IPS-NIHi7 (cell line): Measurements from ENCODE around the gene MAD1L1.

Experiments used
- DNase-seq: peaks from one replicate; pipeline ENCODE4 v3.0.0; 2012; ENCODE audit warnings: mixed read lengths; ENCODE audit errors: extremely low spot score

The MAD1L1 gene

DNA sequence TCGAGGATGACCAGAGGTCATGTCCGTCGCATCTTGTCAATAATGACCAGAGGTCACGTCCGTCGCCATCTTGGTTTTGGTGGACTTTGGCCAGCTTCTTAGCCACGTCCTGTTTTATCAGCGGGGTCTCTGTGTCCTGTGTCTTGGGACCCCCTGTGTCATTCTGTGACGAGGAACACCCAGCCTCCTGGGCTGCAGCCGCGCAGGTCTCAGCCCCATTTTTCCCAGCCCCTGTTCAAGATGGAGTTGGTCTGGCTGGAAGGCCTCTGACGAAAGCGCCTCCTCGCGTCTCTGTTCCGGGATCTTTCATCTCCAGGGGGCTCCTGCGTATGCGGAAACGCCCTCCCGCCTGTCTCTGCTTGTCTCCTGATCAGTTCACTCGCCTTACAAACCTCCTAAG lies 428.4 kb downstream of the MAD1L1 start:
- no peak for DNase-seq

DNA sequence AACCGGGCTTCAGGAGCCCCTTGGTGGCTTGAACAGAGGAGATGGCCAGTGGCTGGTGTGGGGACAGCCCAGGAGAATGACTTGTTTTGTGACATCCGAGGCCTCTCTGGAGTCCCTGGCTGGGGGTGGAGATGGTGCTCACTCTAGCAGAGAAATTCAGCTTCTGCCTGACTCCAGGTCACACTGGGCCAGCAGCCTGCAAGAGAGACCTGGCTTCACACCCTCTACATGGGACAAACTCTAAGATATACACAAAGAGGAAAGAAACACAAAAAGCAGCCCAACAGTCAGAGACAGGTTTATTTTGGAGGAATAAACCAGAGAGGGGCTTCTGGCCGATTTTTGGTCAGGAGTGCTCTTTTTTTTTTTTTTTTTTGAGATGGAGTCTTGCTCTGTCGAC lies 429.8 kb downstream of the MAD1L1 start:
- DNase-seq, result no peak

DNA sequence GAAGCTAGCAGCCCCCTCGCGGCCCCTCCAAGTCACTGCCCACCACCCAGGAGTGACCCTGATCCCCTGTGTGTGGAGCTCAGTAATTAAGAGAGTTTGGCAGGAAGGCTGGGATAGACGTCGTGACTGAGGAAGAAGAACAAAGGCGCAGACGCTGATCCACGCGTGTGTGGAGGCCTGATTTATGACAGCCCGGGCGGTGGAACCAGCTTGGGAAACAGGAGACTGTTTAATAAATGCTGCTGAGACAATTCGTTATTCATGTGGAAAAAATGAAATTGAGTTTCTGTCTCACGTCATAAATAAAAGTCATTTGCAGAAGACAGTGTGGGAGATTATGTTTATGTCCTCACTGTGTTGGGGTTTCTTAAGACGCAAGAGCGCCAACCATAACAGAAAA lies 431.8 kb downstream of the MAD1L1 start:
- DNase-seq, result no peak

DNA sequence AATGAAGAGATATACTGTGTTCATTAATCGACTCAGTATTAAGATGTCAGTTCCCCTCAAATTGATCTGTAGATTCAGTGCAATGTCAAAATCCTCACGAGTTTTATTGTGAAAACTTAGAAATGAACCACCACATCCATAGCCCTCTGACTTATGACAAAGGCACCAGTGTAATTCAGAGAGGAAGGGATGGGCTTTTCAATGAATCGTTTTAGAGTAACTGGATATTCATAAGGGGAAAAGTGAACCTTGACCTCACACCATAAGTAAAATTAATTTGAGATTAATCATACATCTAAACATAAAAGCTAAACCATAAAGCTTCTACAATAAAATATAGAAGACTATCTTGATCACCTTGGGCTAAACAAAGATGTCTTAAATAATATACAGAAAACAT lies 434.6 kb downstream of the MAD1L1 start:
- no peak for DNase-seq

DNA sequence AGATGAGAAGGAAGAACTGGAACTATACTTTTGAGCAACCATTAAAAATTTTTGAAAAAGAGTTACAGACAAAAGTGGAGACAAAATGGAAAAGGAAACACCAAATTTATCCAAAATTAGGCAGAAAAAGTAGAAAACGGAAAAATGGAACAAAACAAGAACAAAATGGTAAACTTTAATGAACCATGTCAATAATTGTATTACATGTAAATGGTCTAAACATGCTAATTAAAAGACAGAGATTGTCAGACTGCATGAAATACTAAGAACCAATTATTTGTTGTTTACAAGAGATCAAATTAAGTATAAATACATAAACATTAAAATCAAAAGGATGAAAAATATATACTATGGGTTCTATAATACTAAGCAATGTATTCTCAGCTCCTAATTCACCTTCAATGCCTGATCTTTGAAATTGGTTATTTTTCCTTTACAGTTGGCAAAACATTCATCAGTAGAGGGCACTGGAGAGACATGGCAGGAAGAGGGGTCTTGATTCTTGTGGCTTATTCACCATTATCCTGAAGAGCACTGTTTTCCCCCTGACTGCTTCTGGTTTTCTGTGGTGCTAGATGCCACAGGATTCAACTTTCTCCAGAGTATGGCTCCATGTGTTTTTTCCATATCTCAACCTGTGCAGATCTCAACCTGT lies 437.7 kb downstream of the MAD1L1 start:
- DNase-seq, result no peak

DNA sequence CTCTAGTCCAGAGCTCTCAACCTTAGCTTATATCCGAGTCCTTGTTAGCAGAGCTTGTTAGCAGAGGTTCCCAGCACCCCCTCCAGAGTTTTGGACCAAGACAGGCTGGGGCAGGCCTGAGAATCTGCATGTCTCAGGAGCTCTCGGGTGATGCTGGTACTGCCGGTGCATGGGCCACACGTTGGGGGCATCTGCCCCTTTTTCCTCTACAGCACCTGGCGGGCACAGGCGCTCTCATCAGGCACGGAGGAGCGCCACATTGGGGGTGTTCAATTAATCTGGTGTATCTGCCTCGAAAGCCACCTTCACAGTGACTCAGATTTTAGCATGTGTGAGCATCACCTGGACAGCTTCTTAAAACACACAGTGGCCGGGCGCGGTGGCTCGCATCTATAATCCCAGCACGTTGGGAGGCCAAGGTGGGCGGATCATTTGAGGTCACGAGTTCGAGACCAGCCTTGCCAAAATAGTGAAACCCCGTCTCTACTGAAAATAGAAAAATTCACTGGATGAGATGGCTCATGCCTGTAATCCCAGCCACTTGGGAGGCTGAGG lies 445.0 kb downstream of the MAD1L1 start:
- DNase-seq, result no peak

DNA sequence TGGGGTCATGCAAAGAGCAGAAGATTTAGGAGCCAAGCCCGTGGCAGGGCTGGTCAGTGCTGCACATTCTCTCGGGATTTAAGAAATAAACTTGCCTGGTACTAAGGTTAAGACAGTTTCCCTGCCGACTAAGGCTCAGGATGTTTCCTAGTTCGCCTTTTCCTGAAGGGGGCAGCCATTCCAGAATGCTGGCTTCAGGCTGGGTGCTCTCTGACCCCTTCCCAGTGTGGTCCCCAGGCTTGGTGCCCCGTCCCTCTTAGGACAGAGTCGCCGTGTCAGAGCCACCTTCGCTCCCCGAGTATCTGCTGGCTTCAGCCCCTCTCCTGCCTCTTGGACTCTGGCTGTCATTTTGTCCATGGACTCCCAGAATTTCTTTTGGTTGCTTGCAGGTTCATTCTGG lies 445.5 kb downstream of the MAD1L1 start:
- no peak for DNase-seq

DNA sequence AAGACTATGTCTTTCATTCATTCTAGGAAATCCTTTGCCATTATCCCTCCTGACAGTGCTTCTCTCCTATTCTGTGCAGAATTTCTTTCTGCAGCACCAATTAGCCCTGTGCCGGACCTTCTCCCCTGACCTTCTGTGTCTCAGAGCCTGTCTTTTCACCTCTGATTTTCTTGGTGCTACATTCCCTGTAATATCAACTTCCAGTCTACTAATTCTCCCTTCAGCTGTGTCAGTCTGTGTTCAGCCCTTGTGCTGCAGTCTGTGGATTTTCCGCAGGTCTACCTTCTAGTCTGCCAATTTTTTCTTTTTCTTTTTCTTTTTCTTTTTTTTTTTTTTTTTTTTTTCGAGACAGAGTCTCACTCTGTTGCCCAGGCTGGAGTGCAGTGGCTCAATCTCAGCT lies 446.9 kb downstream of the MAD1L1 start:
- no peak for DNase-seq

DNA sequence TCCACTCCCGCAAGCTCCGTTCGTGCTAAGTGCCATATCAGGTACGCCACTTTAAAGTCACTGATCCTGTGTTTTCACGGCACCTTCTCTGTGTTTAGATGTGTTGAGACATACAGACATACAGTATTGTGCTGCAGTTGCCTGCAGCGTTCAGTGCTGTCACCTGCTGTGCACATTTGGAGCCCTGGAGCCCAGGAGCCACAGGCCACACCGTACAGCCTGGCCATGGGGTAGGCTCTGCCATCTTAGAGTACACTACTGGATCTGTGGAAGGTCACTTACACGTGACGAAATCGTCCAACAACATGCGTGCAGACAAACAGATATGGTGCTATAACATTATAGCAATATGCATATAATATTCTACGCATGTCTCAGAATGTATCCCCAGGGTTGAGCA lies 451.4 kb downstream of the MAD1L1 start:
- no peak for DNase-seq

DNA sequence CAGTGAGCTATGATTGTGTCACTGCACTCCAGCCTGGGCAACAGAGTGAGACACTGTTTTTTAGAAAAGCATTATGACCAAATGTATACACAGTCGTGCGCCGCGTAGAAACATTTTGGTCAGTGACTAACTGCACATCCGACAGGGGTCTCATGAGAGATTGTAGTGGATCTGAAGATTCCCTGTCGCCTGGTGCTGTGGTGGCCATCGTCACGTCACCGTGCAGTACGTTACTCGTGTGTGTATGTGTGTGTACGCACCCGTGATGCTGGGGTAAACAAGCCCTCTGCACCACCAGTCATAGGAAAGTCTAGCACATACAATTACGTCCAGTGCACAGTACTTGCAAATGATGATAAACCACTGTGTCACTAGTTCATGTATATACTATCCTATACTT lies 453.3 kb downstream of the MAD1L1 start:
- no peak for DNase-seq

DNA sequence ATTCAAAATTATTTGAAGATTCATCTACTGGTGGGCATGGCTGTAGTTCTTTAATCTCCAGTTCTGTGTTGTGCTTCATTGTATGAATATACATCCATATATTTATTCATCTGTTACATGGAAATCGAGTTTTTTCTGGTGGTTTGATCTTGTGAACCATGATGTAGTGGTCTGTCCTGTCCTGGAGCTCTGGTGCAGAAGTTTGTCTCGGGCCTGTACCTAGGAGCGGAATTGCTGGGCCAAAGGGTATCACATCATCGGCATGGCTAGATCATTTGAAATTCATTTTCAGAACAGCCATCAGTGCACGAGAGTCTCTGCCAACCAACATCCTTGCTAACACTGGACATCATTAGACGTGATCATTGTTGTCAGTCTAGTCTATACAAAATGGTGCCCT lies 455.6 kb downstream of the MAD1L1 start:
- DNase-seq, result no peak

DNA sequence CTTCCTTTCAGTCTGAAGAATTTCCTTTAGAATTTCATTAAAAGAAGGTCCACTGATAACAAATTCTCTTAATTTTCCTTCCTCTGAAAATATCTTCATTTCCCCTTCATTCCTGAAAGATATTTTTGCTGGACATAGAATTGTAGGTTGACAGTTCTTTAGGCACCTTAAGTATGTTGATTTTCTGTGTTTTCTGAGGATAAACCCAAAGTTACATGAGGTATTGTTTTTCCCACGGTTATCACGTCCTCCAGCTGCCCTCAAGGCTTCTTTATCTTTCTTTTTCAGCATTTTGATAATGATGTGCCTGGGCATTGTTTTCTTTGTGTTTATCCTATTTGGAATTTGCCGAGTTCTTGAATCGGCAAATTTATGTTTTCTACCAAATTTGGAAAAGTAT lies 457.4 kb downstream of the MAD1L1 start:
- no peak for DNase-seq

DNA sequence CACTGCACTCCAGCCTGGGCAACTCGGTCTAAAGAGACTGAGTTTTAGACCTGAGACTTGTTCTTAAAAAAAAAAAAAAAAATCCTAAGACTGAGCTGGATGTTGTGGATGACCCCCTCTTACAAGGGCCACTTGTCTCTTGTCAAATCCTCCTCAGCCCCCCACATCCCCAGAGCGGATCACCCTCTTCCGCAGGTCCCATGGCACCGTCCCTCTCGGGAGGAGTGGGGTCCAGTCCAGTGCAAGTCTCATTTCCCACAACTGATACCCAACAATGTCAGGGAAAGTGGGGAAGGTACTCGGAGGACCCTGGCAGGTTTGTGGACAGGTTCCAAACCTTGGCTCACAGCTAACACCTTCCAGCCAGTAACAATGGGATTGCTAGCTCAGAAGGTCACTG lies 462.4 kb downstream of the MAD1L1 start:
- no peak for DNase-seq

DNA sequence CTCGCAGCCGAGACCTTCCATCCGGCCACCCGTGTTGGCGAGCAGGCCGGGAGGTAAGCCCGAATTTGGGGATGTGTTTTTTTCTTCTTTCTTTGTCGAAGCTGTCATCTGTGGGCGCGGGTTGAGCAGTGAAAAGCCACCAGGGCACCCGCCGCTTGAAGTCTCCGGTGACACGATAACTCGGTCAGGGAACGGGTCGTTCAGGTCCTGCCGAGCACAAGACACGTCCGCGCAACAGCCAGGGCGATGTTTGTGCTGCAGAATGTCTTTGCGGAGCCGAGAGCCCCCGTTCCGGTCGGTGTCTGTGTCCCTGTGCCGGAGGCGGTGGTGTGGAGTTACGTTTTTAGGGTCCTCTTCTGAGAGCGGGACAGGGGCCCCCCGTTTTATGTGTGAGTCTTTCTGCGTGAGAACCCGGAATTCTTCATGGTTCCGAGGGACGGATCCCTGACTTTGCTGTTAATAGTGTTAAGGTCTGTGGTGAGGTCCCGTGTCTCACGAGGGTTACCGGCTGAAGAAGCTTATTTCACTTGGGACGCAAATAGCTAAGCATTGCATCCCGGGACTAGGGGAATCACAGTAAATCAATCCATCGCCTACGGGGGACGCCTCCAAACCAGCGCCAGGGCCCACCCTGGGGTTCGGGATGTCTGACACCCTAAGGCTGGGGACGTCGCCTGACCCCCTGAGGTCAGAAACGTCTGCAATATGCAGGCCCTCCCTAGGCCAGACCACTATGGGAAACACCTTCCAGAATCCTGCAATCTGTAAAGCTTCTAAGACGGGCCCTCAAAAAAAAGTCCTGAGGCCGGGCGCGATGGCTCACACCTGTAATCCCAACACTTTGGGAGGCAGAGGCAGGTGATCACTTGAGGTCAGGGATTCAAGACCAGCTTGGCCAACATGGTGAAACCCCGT lies 463.2 kb downstream of the MAD1L1 start:
- DNase-seq, result peak; percentile 7

DNA sequence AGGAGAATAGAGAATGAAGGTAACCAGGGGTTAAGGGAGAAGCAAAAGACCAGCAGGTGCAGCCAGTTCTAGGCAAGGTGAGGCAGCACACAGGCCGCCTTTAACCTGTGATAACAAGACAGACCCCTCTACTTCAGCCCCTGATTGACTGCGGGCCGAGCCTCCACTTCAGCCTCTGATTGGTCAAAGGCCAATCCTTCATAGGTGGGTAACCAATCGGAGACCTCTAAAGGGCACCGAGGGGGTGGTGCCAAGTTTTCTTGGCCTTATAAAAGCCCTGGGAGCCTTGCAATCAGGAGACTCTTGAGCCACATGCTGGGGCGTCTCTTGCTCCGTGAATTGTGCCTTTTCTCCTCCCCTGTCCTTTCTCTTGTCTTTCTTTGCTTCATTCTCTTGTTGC lies 463.9 kb downstream of the MAD1L1 start:
- DNase-seq, result peak; percentile 57

DNA sequence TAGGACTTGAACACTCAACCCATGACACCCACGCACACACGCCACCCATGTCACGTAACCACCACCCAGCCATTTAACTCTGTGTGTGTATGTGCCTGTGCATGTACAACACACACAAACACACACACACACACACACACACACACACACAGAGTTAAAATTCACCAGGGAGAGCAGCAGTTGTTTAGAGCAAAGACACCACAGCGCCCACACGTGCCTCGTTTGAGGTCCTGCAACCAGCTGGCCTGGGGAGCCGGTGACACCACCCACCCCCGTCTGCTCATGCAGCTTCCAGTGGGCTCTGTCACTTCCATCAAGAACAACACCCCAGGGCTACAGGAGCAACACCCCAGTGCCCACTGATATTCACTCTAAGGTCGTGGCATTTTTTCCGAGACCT lies 465.2 kb downstream of the MAD1L1 start:
- peak; percentile 74 for DNase-seq
